HepG2 (cell line): ENCODE results near the gene CSNK1D. TPM values are rescaled to one million over a fixed set of nuclear protein-coding genes. Genes with fewer than 3 reads are reported as not detected.

Experiments used
- CAMTA2 ChIP-seq: sonication (generic); formaldehyde crosslinking; IDR thresholded peaks from 2 replicates; pipeline ENCODE4 v1.4.0; 2020; ENCODE audit warnings: mild to moderate bottlenecking, missing genetic modification reagents, borderline replicate concordance
- FOXM1 ChIP-seq: sonication (generic); formaldehyde crosslinking; IDR thresholded peaks from 2 replicates; pipeline ENCODE4 v1.5.0; 2020; ENCODE audit warnings: missing genetic modification reagents
- HHEX ChIP-seq: IDR thresholded peaks from 2 replicates; pipeline ENCODE4 v1.6.1; 2016; ENCODE audit warnings: control low read depth
- HMG20B ChIP-seq: conservative IDR thresholded peaks from 2 replicates; pipeline ENCODE4 v1.6.1; 2016; ENCODE audit warnings: missing genetic modification reagents, missing compliant biosample characterization
- KAT8 ChIP-seq: IDR thresholded peaks from 2 replicates; pipeline ENCODE4 v1.6.1; 2016; ENCODE audit warnings: missing genetic modification reagents, missing compliant biosample characterization
- NR2C2 ChIP-seq: sonication (generic); formaldehyde crosslinking; IDR thresholded peaks from 2 replicates; pipeline ENCODE4 v1.4.0; 2020; ENCODE audit warnings: missing genetic modification reagents, mild to moderate bottlenecking, moderate library complexity, borderline replicate concordance
- SIX4 ChIP-seq: sonication (generic); formaldehyde crosslinking; IDR thresholded peaks from 2 replicates; pipeline ENCODE4 v1.4.0; 2020; ENCODE audit warnings: missing genetic modification reagents
- ZBTB7A ChIP-seq: sonication (generic); formaldehyde crosslinking; IDR thresholded peaks from 2 replicates; pipeline ENCODE4 v1.8.0; 2022; ENCODE audit warnings: mild to moderate bottlenecking, missing genetic modification reagents
- ZNF34 ChIP-seq: sonication (generic); formaldehyde crosslinking; IDR thresholded peaks from 2 replicates; pipeline ENCODE4 v1.4.0; 2020; ENCODE audit warnings: mild to moderate bottlenecking, missing genetic modification reagents, borderline replicate concordance
- ZNF367 ChIP-seq: sonication (generic); formaldehyde crosslinking; IDR thresholded peaks from 2 replicates; pipeline ENCODE4 v1.4.0; 2020; ENCODE audit warnings: missing genetic modification reagents, borderline replicate concordance
- ZNF607 ChIP-seq: sonication (generic); formaldehyde crosslinking; IDR thresholded peaks from 2 replicates; pipeline ENCODE4 v1.5.1; 2020; ENCODE audit warnings: missing genetic modification reagents, mild to moderate bottlenecking, borderline replicate concordance
- polyA plus RNA-seq, 8 experiments: library from polyadenylated mRNA; depleted of rRNA in 3 of 8; stranded (reverse) in 7 of 8; unstranded in 1 of 8; fragments of >200 nt; fragmentation: Illumina TruSeq in 4 of 8; extraction: Trizol in 4 of 8; gene quantifications; 2 replicates each; pipeline versions ENCODE4 v1.2.1 to v1.2.3, GENCODE V29; 2011 to 2016; ENCODE audit warnings: low read depth in 4 of 8, missing spikeins in 1 of 8, mixed read lengths in 1 of 8; ENCODE audit not compliant: insufficient read depth in 1 of 8
- total RNA-seq, 5 experiments: library from RNA; depleted of rRNA; stranded (reverse); fragments of >200 nt; fragmentation: Illumina TruSeq; extraction: Trizol; gene quantifications; 2 replicates each; pipeline ENCODE4 v1.2.3, GENCODE V29; 2016; ENCODE audit warnings: low read depth in 1 of 5
- TF ChIP-seq, protein P1 (sequence below): IDR thresholded peaks from 2 replicates; pipeline ENCODE4 v1.6.1; 2018; ENCODE audit warnings: missing genetic modification reagents
- TF ChIP-seq, protein P2 (sequence below): sonication (generic); formaldehyde crosslinking; IDR thresholded peaks from 2 replicates; pipeline ENCODE4 v1.9.0; 2021; ENCODE audit warnings: missing genetic modification reagents, borderline replicate concordance
- TF ChIP-seq, protein P3 (sequence below): sonication (generic); formaldehyde crosslinking; IDR thresholded peaks from 2 replicates; pipeline ENCODE4 v1.9.0; 2022; ENCODE audit warnings: missing genetic modification reagents, mild to moderate bottlenecking, borderline replicate concordance
- TF ChIP-seq, protein P4 (sequence below): sonication (generic); formaldehyde crosslinking; IDR thresholded peaks from 2 replicates; pipeline ENCODE4 v1.4.0; 2020; ENCODE audit warnings: mild to moderate bottlenecking, missing genetic modification reagents
- TF ChIP-seq, protein P5 (sequence below): sonication (generic); formaldehyde crosslinking; conservative IDR thresholded peaks from 2 replicates; pipeline ENCODE4 v1.8.0; 2022; ENCODE audit warnings: low read depth, missing genetic modification reagents
- TF ChIP-seq, protein P6 (sequence below), 2 experiments: sonication (generic) in 1 of 2; formaldehyde crosslinking in 1 of 2; IDR thresholded peaks; 2 replicates each; pipeline versions ENCODE4 v1.4.0 to v1.6.1; 2018 to 2020; ENCODE audit warnings: missing genetic modification reagents in 2 of 2, borderline replicate concordance in 1 of 2, low read depth in 1 of 2, mild to moderate bottlenecking in 1 of 2, missing biosample characterization in 1 of 2

CSNK1D gene
- total and polyA plus RNA-seq, 2 of the 13 experiments (the other 11 are each of a cell fraction or from before 2014, with no cell fraction given) = 31.5 to 128 TPM

DNA sequence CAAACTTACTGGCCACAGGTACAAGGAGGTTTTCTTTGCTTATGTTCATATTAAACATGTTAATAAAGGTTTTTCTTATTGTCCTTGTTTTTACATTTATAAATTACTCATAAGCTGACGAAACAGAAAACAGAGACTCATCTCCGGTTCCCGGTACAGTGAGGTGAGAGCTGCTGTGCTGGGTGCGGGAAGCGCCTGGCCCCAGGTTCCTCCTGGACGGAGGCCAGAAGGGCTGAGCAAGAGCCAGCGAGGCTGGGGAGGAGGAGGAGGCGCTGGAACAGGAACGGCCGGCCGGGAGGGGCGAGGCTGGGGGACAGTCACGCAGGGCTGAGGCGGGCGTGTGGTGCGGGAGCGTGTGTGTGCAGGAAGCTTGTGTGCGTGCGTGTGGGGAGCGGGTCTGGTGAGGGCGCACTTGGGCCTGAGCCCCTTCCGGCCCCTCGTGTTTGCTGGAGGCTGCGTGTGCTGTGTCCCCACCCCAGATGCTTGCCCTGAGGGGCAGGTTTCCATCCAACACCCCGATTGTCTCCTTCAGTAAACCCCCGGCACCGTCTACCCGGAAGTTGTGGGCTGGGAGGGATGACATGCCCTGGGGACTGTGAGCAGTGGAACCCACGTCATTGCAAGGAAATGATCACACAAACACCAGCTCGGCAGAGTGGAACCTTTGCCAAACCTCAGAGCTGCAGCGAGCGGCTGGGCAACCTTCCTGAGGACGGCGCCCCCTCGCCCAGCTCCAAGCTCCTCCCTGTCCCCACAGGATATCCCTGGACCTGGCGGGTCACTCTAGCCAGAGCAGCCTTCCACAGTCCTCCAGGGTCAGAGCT lies 24.4 kb upstream of the CSNK1D start (continued):
- TF ChIP-seq NR2C2 (CRISPR knock-in tag) (no peak), ZNF367 (CRISPR knock-in tag) (no peak), KAT8 (CRISPR knock-in tag) (peak; percentile 73), ZBTB7A (CRISPR knock-in tag) (peak; percentile 60; the same call in 1 of the 2 replicates), FOXM1 (CRISPR knock-in tag) (no peak), ZNF34 (CRISPR knock-in tag) (0 out of 2 replicates have a peak, but pooled peaks have one; percentile 1), SIX4 (CRISPR knock-in tag) (no peak), ZNF607 (CRISPR knock-in tag) (no peak), HMG20B (CRISPR knock-in tag) (no peak), CAMTA2 (peak; percentile 21), HHEX (CRISPR knock-in tag) (no peak)
- TF ChIP-seq, protein P1, sequence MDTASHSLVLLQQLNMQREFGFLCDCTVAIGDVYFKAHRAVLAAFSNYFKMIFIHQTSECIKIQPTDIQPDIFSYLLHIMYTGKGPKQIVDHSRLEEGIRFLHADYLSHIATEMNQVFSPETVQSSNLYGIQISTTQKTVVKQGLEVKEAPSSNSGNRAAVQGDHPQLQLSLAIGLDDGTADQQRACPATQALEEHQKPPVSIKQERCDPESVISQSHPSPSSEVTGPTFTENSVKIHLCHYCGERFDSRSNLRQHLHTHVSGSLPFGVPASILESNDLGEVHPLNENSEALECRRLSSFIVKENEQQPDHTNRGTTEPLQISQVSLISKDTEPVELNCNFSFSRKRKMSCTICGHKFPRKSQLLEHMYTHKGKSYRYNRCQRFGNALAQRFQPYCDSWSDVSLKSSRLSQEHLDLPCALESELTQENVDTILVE = no peak; the same call in 1 of the 2 replicates
- TF ChIP-seq, protein P2, sequence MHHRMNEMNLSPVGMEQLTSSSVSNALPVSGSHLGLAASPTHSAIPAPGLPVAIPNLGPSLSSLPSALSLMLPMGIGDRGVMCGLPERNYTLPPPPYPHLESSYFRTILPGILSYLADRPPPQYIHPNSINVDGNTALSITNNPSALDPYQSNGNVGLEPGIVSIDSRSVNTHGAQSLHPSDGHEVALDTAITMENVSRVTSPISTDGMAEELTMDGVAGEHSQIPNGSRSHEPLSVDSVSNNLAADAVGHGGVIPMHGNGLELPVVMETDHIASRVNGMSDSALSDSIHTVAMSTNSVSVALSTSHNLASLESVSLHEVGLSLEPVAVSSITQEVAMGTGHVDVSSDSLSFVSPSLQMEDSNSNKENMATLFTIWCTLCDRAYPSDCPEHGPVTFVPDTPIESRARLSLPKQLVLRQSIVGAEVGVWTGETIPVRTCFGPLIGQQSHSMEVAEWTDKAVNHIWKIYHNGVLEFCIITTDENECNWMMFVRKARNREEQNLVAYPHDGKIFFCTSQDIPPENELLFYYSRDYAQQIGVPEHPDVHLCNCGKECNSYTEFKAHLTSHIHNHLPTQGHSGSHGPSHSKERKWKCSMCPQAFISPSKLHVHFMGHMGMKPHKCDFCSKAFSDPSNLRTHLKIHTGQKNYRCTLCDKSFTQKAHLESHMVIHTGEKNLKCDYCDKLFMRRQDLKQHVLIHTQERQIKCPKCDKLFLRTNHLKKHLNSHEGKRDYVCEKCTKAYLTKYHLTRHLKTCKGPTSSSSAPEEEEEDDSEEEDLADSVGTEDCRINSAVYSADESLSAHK (CRISPR knock-in tag) = no peak
- TF ChIP-seq, protein P3, sequence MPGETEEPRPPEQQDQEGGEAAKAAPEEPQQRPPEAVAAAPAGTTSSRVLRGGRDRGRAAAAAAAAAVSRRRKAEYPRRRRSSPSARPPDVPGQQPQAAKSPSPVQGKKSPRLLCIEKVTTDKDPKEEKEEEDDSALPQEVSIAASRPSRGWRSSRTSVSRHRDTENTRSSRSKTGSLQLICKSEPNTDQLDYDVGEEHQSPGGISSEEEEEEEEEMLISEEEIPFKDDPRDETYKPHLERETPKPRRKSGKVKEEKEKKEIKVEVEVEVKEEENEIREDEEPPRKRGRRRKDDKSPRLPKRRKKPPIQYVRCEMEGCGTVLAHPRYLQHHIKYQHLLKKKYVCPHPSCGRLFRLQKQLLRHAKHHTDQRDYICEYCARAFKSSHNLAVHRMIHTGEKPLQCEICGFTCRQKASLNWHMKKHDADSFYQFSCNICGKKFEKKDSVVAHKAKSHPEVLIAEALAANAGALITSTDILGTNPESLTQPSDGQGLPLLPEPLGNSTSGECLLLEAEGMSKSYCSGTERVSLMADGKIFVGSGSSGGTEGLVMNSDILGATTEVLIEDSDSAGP (CRISPR knock-in tag) = peak; percentile 77; the same call in 1 of the 2 replicates
- TF ChIP-seq, protein P4, sequence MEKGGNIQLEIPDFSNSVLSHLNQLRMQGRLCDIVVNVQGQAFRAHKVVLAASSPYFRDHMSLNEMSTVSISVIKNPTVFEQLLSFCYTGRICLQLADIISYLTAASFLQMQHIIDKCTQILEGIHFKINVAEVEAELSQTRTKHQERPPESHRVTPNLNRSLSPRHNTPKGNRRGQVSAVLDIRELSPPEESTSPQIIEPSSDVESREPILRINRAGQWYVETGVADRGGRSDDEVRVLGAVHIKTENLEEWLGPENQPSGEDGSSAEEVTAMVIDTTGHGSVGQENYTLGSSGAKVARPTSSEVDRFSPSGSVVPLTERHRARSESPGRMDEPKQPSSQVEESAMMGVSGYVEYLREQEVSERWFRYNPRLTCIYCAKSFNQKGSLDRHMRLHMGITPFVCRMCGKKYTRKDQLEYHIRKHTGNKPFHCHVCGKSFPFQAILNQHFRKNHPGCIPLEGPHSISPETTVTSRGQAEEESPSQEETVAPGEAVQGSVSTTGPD (CRISPR knock-in tag) = no peak
- TF ChIP-seq, protein P5, sequence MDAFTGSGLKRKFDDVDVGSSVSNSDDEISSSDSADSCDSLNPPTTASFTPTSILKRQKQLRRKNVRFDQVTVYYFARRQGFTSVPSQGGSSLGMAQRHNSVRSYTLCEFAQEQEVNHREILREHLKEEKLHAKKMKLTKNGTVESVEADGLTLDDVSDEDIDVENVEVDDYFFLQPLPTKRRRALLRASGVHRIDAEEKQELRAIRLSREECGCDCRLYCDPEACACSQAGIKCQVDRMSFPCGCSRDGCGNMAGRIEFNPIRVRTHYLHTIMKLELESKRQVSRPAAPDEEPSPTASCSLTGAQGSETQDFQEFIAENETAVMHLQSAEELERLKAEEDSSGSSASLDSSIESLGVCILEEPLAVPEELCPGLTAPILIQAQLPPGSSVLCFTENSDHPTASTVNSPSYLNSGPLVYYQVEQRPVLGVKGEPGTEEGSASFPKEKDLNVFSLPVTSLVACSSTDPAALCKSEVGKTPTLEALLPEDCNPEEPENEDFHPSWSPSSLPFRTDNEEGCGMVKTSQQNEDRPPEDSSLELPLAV (CRISPR knock-in tag) = no peak
- TF ChIP-seq, protein P6, sequence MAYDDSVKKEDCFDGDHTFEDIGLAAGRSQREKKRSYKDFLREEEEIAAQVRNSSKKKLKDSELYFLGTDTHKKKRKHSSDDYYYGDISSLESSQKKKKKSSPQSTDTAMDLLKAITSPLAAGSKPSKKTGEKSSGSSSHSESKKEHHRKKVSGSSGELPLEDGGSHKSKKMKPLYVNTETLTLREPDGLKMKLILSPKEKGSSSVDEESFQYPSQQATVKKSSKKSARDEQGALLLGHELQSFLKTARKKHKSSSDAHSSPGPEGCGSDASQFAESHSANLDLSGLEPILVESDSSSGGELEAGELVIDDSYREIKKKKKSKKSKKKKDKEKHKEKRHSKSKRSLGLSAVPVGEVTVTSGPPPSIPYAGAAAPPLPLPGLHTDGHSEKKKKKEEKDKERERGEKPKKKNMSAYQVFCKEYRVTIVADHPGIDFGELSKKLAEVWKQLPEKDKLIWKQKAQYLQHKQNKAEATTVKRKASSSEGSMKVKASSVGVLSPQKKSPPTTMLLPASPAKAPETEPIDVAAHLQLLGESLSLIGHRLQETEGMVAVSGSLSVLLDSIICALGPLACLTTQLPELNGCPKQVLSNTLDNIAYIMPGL (CRISPR knock-in tag; IDR thresholded peaks at IDR 0.05; ENCODE audit: borderline replicate concordance in 1 of 2, low read depth in 1 of 2) = peak; percentile 60 to 69; a peak in 2 of 4 replicates
